Spleen (tissue), 7 donors: ENCODE data around the gene TSC22D4.

ENCODE experiments used
- CTCF ChIP-seq, 11 experiments: fragments of 200-600 bp in 7 of 11; fragments of 450-650 bp in 4 of 11; sonication (generic) in 4 of 11; IDR thresholded peaks in 8 of 11; conservative IDR thresholded peaks in 3 of 11; 1 replicate in 7 of 11; 2 replicates in 4 of 11; pipeline versions ENCODE4 v1.4.0 to v1.8.0; 2016 to 2021; ENCODE audit warnings: antibody characterized with exemption in 11 of 11, inconsistent platforms in 4 of 11, mild to moderate bottlenecking in 1 of 11
- POLR2A ChIP-seq, 3 donors: fragments of 450-650 bp; IDR thresholded peaks; one replicate each; pipeline ENCODE4 v1.5.1; 2017; ENCODE audit warnings: antibody characterized with exemption in 3 of 3, mild to moderate bottlenecking in 1 of 3
- POLR2AphosphoS5 ChIP-seq, 3 donors: sonication (generic); formaldehyde crosslinking; IDR thresholded peaks; one replicate each; pipeline ENCODE4 v1.5.1; 2017; ENCODE audit warnings: antibody characterized with exemption in 3 of 3
- donor health status: DM: no; HTN: no; CAD: no; lungs with moderate emphysema.
- donor health status: DM: no; HTN: no; CAD: no.
- donor health status: DM: no; HTN: no; CAD: no.

- TF ChIP-seq CTCF (IDR thresholded peaks at IDR 0.05 in 8 of 11, conservative IDR thresholded peaks at IDR 0.05 in 3 of 11) (peak; percentile 43 to 76 (median 64)), POLR2AphosphoS5 (IDR thresholded peaks at IDR 0.05) (peak in 2 of 3 donors; percentile 94 to 99), POLR2A (IDR thresholded peaks at IDR 0.05) (peak; percentile 41 to 88 (median 74))
These were observed 49.9 kb downstream of the TSC22D4 start for GRCh38 chr7:100428967-100429636.
